Skeletal muscle satellite cell (primary cell): Measurements from ENCODE around the gene COP1.
"Not testable (repeated sequence)": the region's sequence is repeated elsewhere in the genome, so short reads cannot be mapped to it uniquely, and the experiment has no call there.

Source experiments
- H3K27me3 ChIP-seq: 2 replicates; pipeline ENCODE4 v1.7.0; 2013; ENCODE audit warnings: low read length; ENCODE audit not compliant: control insufficient read depth, insufficient read depth
- H3K36me3 ChIP-seq: 2 replicates; pipeline ENCODE4 v1.7.0; 2013; ENCODE audit warnings: mild to moderate bottlenecking, control low read depth, low read length; ENCODE audit not compliant: insufficient read depth
- H3K4me1 ChIP-seq: 2 replicates; pipeline ENCODE4 v1.7.0; 2013; ENCODE audit warnings: low read length; ENCODE audit not compliant: control insufficient read depth, insufficient read depth
- H3K4me2 ChIP-seq: 2 replicates; pipeline ENCODE4 v1.7.0; 2013; ENCODE audit warnings: mild to moderate bottlenecking, low read length
- H3K4me3 ChIP-seq: 2 replicates; pipeline ENCODE4 v1.7.0; 2013; ENCODE audit warnings: low read length
- H3K9ac ChIP-seq: 2 replicates; pipeline ENCODE4 v1.7.0; 2013; ENCODE audit warnings: mild to moderate bottlenecking, low read depth, low read length, moderate library complexity
- H3K9me3 ChIP-seq: replicated peaks from 2 replicates; pipeline ENCODE4 v1.7.0; 2013; ENCODE audit warnings: mild to moderate bottlenecking, control low read depth, low read length

Gene COP1

DNA sequence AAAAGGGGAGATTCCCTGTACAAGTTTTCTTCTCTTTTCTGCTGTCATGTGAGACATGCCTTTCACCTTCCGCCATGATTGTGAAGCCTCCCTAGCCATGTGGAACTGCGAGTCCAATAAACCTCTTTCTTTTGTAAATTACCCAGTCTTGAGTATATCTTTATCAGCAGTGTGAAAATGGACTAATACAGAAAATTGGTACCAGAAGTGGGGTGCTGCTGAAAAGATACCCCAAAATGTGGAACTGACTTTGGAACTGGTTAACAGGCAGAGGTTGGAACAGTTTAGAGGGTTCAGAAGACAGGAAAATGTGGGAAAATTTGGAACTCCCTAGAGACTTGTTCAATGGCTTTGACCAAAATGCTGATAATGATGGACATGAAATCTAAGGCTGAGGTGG lies 223.7 kb downstream of the COP1 start:
- not testable (repeated sequence) for H3K9ac ChIP-seq, H3K4me1 ChIP-seq, H3K9me3 ChIP-seq, H3K4me2 ChIP-seq, H3K27me3 ChIP-seq, H3K4me3 ChIP-seq
- peaks cover 64% of the 10 kb centered on the region for H3K36me3 ChIP-seq

- Histone ChIP-seq H3K4me2 (no peak overlapping the region), H3K9me3 (peaks cover 3% of the 10 kb centered on the region), H3K36me3 (peaks cover 50% of the 10 kb centered on the region), H3K4me1 (peaks cover 24% of the 10 kb centered on the region), H3K4me3 (no peak overlapping the region), H3K9ac (no peak overlapping the region), H3K27me3 (no peaks in the 10 kb centered on the region)
These were observed 226.0 kb downstream of the COP1 start for GRCh38 chr1:175981128-175981527.

DNA sequence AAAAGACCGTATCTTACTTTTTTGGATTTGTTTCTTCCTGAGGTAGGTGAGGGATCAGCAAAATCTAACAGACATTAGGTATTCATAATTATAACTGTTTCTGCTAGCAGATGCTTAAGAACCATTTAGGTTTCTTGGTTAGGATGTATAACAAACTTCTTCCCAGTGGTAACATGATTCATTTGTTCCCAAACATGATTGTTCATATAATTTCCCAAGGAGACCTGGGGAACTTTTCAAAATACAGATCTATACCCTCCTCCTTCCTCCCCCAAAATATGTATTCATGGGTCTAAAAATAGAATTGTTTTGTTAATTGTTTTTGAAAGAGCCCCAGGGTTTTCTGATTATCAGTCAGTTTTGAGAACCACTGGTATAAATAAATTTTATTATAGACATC lies 228.2 kb downstream of the COP1 start:
- Histone ChIP-seq H3K4me1 (peaks cover 24% of the 10 kb centered on the region), H3K36me3 (peaks cover 35% of the 10 kb centered on the region), H3K4me2 (peak overlapping the region; percentile 23), H3K4me3 (no peak overlapping the region), H3K9me3 (peaks cover 3% of the 10 kb centered on the region), H3K27me3 (no peaks in the 10 kb centered on the region), H3K9ac (peak overlapping the region; percentile 8)

GRCh38 chr1:175978476-175978875 lies 228.6 kb downstream of the COP1 start:
- Histone ChIP-seq H3K9ac (peak overlapping the region; percentile 8), H3K9me3 (no peaks in the 10 kb centered on the region), H3K36me3 (peaks cover 30% of the 10 kb centered on the region), H3K4me2 (no peak overlapping the region), H3K4me1 (peaks cover 24% of the 10 kb centered on the region), H3K4me3 (no peak overlapping the region), H3K27me3 (no peaks in the 10 kb centered on the region)

- Histone ChIP-seq H3K4me1 (peaks cover 24% of the 10 kb centered on the region), H3K9ac (peak overlapping the region; percentile 34), H3K4me3 (no peak overlapping the region), H3K27me3 (no peaks in the 10 kb centered on the region), H3K36me3 (peaks cover 17% of the 10 kb centered on the region), H3K9me3 (no peaks in the 10 kb centered on the region), H3K4me2 (no peak overlapping the region)
These were observed 230.0 kb downstream of the COP1 start for GRCh38 chr1:175976865-175977642.

GRCh38 chr1:175969231-175969630 lies 237.9 kb downstream of the COP1 start:
- Histone ChIP-seq H3K4me2 (no peak overlapping the region), H3K27me3 (no peaks in the 10 kb centered on the region), H3K9me3 (no peaks in the 10 kb centered on the region), H3K9ac (no peak overlapping the region), H3K36me3 (peaks cover 12% of the 10 kb centered on the region), H3K4me3 (no peak overlapping the region), H3K4me1 (no peaks in the 10 kb centered on the region)

- Histone ChIP-seq H3K9me3 (no peaks in the 10 kb centered on the region), H3K4me1 (no peaks in the 10 kb centered on the region), H3K27me3 (no peaks in the 10 kb centered on the region), H3K36me3 (peaks cover 12% of the 10 kb centered on the region), H3K4me2 (no peak overlapping the region), H3K4me3 (no peak overlapping the region), H3K9ac (no peak overlapping the region)
These were observed 238.5 kb downstream of the COP1 start for GRCh38 chr1:175968486-175969172.

DNA sequence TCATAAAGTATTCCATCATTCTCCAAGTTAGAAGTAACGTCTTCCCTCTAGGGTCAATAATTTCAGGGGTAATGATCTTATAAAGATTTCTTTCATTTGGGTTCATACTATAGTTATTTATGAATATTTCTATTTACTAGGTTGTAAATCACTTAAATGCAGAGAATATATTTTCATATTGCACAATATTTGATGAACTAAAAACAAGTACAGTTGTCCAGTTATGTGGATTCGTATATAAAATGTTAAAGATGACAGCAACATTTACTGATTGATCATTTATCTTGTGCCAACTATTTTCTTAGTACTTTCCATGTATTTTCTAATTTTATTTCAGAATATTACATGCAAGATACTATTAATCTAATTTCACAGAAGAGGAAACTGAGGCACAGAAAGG lies 243.3 kb downstream of the COP1 start:
- Histone ChIP-seq H3K9ac (no peak overlapping the region), H3K4me3 (no peak overlapping the region), H3K9me3 (no peaks in the 10 kb centered on the region), H3K4me2 (no peak overlapping the region), H3K27me3 (no peaks in the 10 kb centered on the region), H3K4me1 (no peaks in the 10 kb centered on the region), H3K36me3 (no peaks in the 10 kb centered on the region)

GRCh38 chr1:175960169-175960568 lies 246.9 kb downstream of the COP1 start:
- Histone ChIP-seq H3K4me1 (no peaks in the 10 kb centered on the region), H3K4me2 (no peak overlapping the region), H3K9ac (no peak overlapping the region), H3K27me3 (no peaks in the 10 kb centered on the region), H3K4me3 (no peak overlapping the region), H3K36me3 (no peaks in the 10 kb centered on the region), H3K9me3 (no peaks in the 10 kb centered on the region)

GRCh38 chr1:175951627-175952026 lies 255.5 kb downstream of the COP1 start:
- H3K9ac ChIP-seq, result no peak overlapping the region
- H3K9me3 ChIP-seq, result no peaks in the 10 kb centered on the region
- H3K4me2 ChIP-seq, result no peak overlapping the region
- no peaks in the 10 kb centered on the region for H3K4me1 ChIP-seq
- peaks cover 11% of the 10 kb centered on the region for H3K36me3 ChIP-seq
- H3K4me3 ChIP-seq, result no peak overlapping the region
- no peaks in the 10 kb centered on the region for H3K27me3 ChIP-seq

- Histone ChIP-seq H3K9ac (no peak overlapping the region), H3K4me1 (no peaks in the 10 kb centered on the region), H3K4me3 (no peak overlapping the region), H3K4me2 (no peak overlapping the region), H3K36me3 (peaks cover 20% of the 10 kb centered on the region), H3K9me3 (no peaks in the 10 kb centered on the region), H3K27me3 (no peaks in the 10 kb centered on the region)
These were observed 259.3 kb downstream of the COP1 start for GRCh38 chr1:175947771-175948170.

DNA sequence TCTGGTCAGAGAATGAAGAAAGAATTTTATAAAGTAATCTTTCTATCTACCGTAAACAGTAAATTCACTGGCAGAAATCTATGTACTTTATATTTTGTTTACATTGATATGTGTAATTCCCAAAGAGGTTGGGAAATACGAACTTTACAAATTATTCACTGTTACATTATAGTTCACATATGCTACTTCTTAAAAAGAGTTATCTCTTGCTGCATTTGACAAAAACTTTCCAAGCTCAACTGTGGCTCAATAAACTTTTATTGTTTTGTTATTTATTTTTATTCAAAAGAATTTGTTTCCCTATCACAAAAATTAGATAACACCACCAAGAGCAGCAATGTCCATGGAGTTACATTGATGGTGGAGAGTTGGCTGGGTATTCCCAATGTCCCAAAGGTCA lies 262.5 kb downstream of the COP1 start:
- Histone ChIP-seq H3K4me2 (no peak overlapping the region), H3K27me3 (no peaks in the 10 kb centered on the region), H3K9me3 (no peaks in the 10 kb centered on the region), H3K4me1 (no peaks in the 10 kb centered on the region), H3K36me3 (peaks cover 20% of the 10 kb centered on the region), H3K9ac (no peak overlapping the region), H3K4me3 (no peak overlapping the region)
